Heart right ventricle (tissue), 16 donors: ENCODE data around the gene TIMM44. TPM values are rescaled to one million over a fixed set of nuclear protein-coding genes. Genes with fewer than 3 reads are reported as not detected.

ENCODE experiments used
- ATAC-seq, 8 donors: fragments of 200-7000 bp; cut with Tn5 transposase; one replicate each; pipeline ENCODE4 v1.9.1; 2020; ENCODE audit warnings: mild to moderate bottlenecking in 8 of 8, moderate library complexity in 8 of 8, moderate number of reproducible peaks in 1 of 8
- DNase-seq, 2 donors: peaks; one replicate each; pipeline ENCODE4 v3.0.0-alpha.2; 2020
- H3K27ac ChIP-seq, 10 donors: fragments of 200-600 bp; sonication (generic) in 2 of 10; one replicate each; pipeline versions ENCODE4 v1.5.0 to v1.8.0; 2020 to 2022; ENCODE audit warnings: mild to moderate bottlenecking in 3 of 10
- H3K27me3 ChIP-seq, 7 donors: fragments of 200-600 bp; one replicate each; pipeline ENCODE4 v1.8.0; 2021 to 2022; ENCODE audit warnings: mild to moderate bottlenecking in 2 of 7
- H3K36me3 ChIP-seq, 9 donors: fragments of 200-600 bp; sonication (generic) in 1 of 9; one replicate each; pipeline versions ENCODE4 v1.5.0 to v1.8.0; 2020 to 2022; ENCODE audit warnings: mild to moderate bottlenecking in 2 of 9
- H3K4me1 ChIP-seq, 9 donors: fragments of 200-600 bp; sonication (generic) in 1 of 9; one replicate each; pipeline versions ENCODE4 v1.5.0 to v1.8.0; 2020 to 2022; ENCODE audit warnings: mild to moderate bottlenecking in 4 of 9
- H3K4me3 ChIP-seq, 10 donors: fragments of 200-600 bp; sonication (generic) in 2 of 10; one replicate each; pipeline versions ENCODE4 v1.5.0 to v1.8.0; 2020 to 2022; ENCODE audit warnings: mild to moderate bottlenecking in 7 of 10, moderate library complexity in 2 of 10
- H3K9me3 ChIP-seq, 11 donors: fragments of 200-600 bp in 10 of 11; sonication (generic) in 2 of 11; one replicate each; pipeline versions ENCODE4 v1.5.0 to v1.8.0; 2013 to 2022; ENCODE audit warnings: mild to moderate bottlenecking in 2 of 11, control low read depth in 1 of 11, moderate library complexity in 1 of 11
- CTCF ChIP-seq, 9 donors: fragments of 200-600 bp; sonication (generic) in 2 of 9; IDR thresholded peaks; one replicate each; pipeline versions ENCODE4 v1.5.0 to v1.8.0; 2021 to 2022; ENCODE audit warnings: antibody characterized with exemption in 9 of 9, mild to moderate bottlenecking in 5 of 9, moderate library complexity in 1 of 9
- WGBS, 2 donors: extraction: QIAGEN DNeasy Blood & Tissue Kit; methylation state at CpG; one replicate each; pipeline ENCODE4 v1.1.7; 2013; ENCODE audit warnings: inconsistent platforms in 1 of 2; 5-methylcytosine and 5-hydroxymethylcytosine counted together
- intact Hi-C, 10 donors: fragments of 100-400 bp; cut with DNase I; formaldehyde crosslinking; loops; one replicate each; pipeline versions ENCODE4 v1.11.1 to v1.14.2; 2022
- polyA plus RNA-seq, 2 donors: library from polyadenylated mRNA; stranded (reverse); fragments of 200-250 nt; gene quantifications; one replicate each; pipeline ENCODE4 v1.2.3, GENCODE V29; 2013
- total RNA-seq, 10 donors: library from RNA; stranded (reverse); fragmentation: NEBNext Ultra II Directional in 3 of 10; extraction: Animal tissue kit (Norgen Biotek cat#: 25700) in 3 of 10; gene quantifications; one replicate each; pipeline versions ENCODE4 v1.2.1 to v1.2.4, GENCODE V29; 2021 to 2023
- donor health status: Arrhythmogenic right ventricular cardiomyopathy.
- donor health status: ischemic (EF 13 %, LVEDD 7.1; RV severe dilation, severe dysfunction).
- donor health status: healthy with polysubstance abuse.
- donor health status: DM: no; HTN: yes; CAD: no.
- donor health status: DM: no; HTN: no; CAD: no.
- donor health status: ischemic (EF 25% LVEDD 6.9; RV normal size, moderate dysfunction).
- donor health status: ischemic (EF 25% LVEDD 5.7; RV mildly dilated, moderate dysfunction).
- donor health status: healthy.
- donor health status: DM: yes; HTN: yes; CAD: no.
- donor health status: Ischemic cardiomyopathy.
- donor health status: ischemic (EF 35%, LVEDD 5.7; RV mildly dilated, moderate dysfunction).
- donor health status: nonischemic (EF 11% LVEDD 7.7; RV severe dilation, severe dysfunction).
- donor health status: DM: yes; HTN: yes; CAD: no.
- donor health status: PGD.
- donor health status: ischemic (EF 29% LVEDD 5.4; RV normal size, mild dysfunction).
- donor health status: nonischemic (EF 23%, LVEDD 6.1; RV moderate dilation, normal function).

Gene TIMM44
- total and polyA plus RNA-seq, 12 donors = 54.9 to 188 (median 73.1) TPM

GRCh38 chr19:7917267-7918061 is 26.0 kb downstream of the TIMM44 start:
- WGBS, 2 donors = 1% methylated on average over 64 to 71 of the region's 71 CpGs
- TF ChIP-seq CTCF (IDR thresholded peaks at IDR 0.05) = peak in 7 of 9 donors; percentile 37 to 63 (median 57)

GRCh38 chr19:7916955-7917266 is 26.6 kb downstream of the TIMM44 start:
- WGBS, 2 donors = 5 to 6% methylated on average over 12 of the region's 12 CpGs
- peaks cover 4 to 23% (median 11%) of the 10 kb centered on the region in 9 donors for H3K36me3 ChIP-seq
- H3K27ac ChIP-seq = peak overlapping the region in 6 of 10 donors; percentile 53 to 78 (median 59)
- H3K4me1 ChIP-seq = peaks cover 12 to 57% (median 39%) of the 10 kb centered on the region in 9 donors
- TF ChIP-seq CTCF (IDR thresholded peaks at IDR 0.05) = no peak
- intact Hi-C loops = no loop called here
- peak overlapping the region in 8 of 10 donors; percentile 21 to 49 (median 38) for H3K4me3 ChIP-seq
- peaks cover 11 to 56% (median 51%) of the 10 kb centered on the region in 7 donors for H3K27me3 ChIP-seq
- DNase-seq = no peak
- H3K9me3 ChIP-seq = no peaks in the 10 kb centered on the region
- no peak for ATAC-seq

More at GRCh38 chr19:7917267-7918061, 26.0 kb downstream of the TIMM44 start:
- Histone ChIP-seq H3K36me3 (peaks cover 0 to 23% (median 11%) of the 10 kb centered on the region in 9 donors), H3K4me1 (peaks cover 12 to 63% (median 45%) of the 10 kb centered on the region in 9 donors), H3K27ac (peak overlapping the region in 7 of 10 donors; percentile 26 to 78 (median 56)), H3K9me3 (no peaks in the 10 kb centered on the region), H3K4me3 (peak overlapping the region in 9 of 10 donors; percentile 11 to 49 (median 40)), H3K27me3 (peaks cover 11 to 56% (median 49%) of the 10 kb centered on the region in 7 donors)
- ATAC-seq (peak in 2 of 8 donors; percentile 2 to 6), DNase-seq (peak in 1 of 2 donors; percentile 57)
- intact Hi-C loops = no loop called here

- WGBS, 2 donors = 1% methylated on average over 84 to 104 of the region's 104 CpGs
- Histone ChIP-seq H3K9me3 (no peaks in the 10 kb centered on the region), H3K4me3 (peak overlapping the region in 9 of 10 donors; percentile 21 to 49 (median 35)), H3K27ac (peak overlapping the region in 2 of 10 donors; percentile 78), H3K4me1 (peaks cover 7 to 51% (median 34%) of the 10 kb centered on the region in 9 donors), H3K27me3 (peaks cover 11 to 57% (median 51%) of the 10 kb centered on the region in 7 donors), H3K36me3 (peaks cover 4 to 26% (median 17%) of the 10 kb centered on the region in 9 donors)
- DNase-seq (no peak), ATAC-seq (no peak)
- intact Hi-C loops = no loop called here
- no peak for TF ChIP-seq CTCF (IDR thresholded peaks at IDR 0.05)
Measured at GRCh38 chr19:7916103-7916954, 27.1 kb downstream of the TIMM44 start.
